IMR-90 (cell line): Measurements from ENCODE around the gene SLC6A6. TPM values are rescaled to one million over a fixed set of nuclear protein-coding genes. Genes with fewer than 3 reads are reported as not detected.

Source experiments
- ATAC-seq: fragments of 200-7000 bp; cut with Tn5 transposase; 2 replicates; pipeline ENCODE4 v1.9.1; 2020; ENCODE audit warnings: low read depth, mild to moderate bottlenecking, moderate library complexity
- BruUV-seq: library from RNA; stranded (reverse); fragments of 400-500 nt; replicated peaks from 2 replicates; lab custom pipeline; 2021; lab: Mats Ljungman, UMichigan
- CTCF ChIA-PET: fragments of 300-600 bp; formaldehyde crosslinking; extraction: SDS; loops from one replicate; lab custom pipeline; 2021; ENCODE audit warnings: antibody characterized with exemption; lab: Yijun Ruan, JAX
- POLR2A ChIA-PET: fragments of 300-600 bp; sonication (Branson Sonifier 250); formaldehyde crosslinking; loops from one replicate; lab custom pipeline; 2022; ENCODE audit warnings: antibody characterized with exemption; ENCODE audit not compliant: unreplicated experiment; lab: Charles Lee
- DNase-seq: peaks from one replicate; pipeline ENCODE4 v3.0.0; 2013
- H2AFZ ChIP-seq: replicated peaks from 2 replicates; pipeline ENCODE3; 2013; ENCODE audit warnings: low read length, mild to moderate bottlenecking; ENCODE audit not compliant: poor library complexity
- H2AK5ac ChIP-seq: 2 replicates; pipeline ENCODE4 v1.6.1; 2013; ENCODE audit warnings: low read depth, low read length, inconsistent platforms
- H2AK9ac ChIP-seq: replicated peaks from 2 replicates; pipeline ENCODE3; 2013; ENCODE audit warnings: mild to moderate bottlenecking, low read depth, low read length, moderate library complexity; ENCODE audit not compliant: poor library complexity
- H2BK120ac ChIP-seq: 2 replicates; pipeline ENCODE4 v1.6.1; 2013; ENCODE audit warnings: low read depth, low read length, inconsistent platforms
- H2BK15ac ChIP-seq: 3 replicates; pipeline ENCODE4 v1.6.1; 2013; ENCODE audit warnings: low read depth, low read length, inconsistent platforms
- H2BK20ac ChIP-seq: 2 replicates; pipeline ENCODE4 v1.6.1; 2013; ENCODE audit warnings: low read depth, mild to moderate bottlenecking, inconsistent platforms, low read length, moderate library complexity
- H2BK5ac ChIP-seq: 2 replicates; pipeline ENCODE4 v1.6.1; 2013; ENCODE audit warnings: mild to moderate bottlenecking, low read depth, low read length, inconsistent platforms; ENCODE audit not compliant: poor library complexity, severe bottlenecking
- H3K14ac ChIP-seq: replicated peaks from 2 replicates; pipeline ENCODE4 v1.6.1; 2013; ENCODE audit warnings: low read depth, low read length, inconsistent platforms
- H3K18ac ChIP-seq: 2 replicates; pipeline ENCODE4 v1.6.1; 2013; ENCODE audit warnings: low read depth, low read length, control low read depth
- H3K23ac ChIP-seq: 2 replicates; pipeline ENCODE4 v1.6.1; 2013; ENCODE audit warnings: low read depth, low read length, inconsistent platforms
- H3K27ac ChIP-seq: 2 replicates; pipeline ENCODE4 v1.5.1; 2013; ENCODE audit warnings: mild to moderate bottlenecking, control low read depth, low read length; ENCODE audit not compliant: insufficient read depth
- H3K27me3 ChIP-seq: 2 replicates; pipeline ENCODE4 v1.6.1; 2013; ENCODE audit warnings: low read length; ENCODE audit not compliant: control insufficient read depth, insufficient read depth
- H3K36me3 ChIP-seq: 2 replicates; pipeline ENCODE4 v1.6.1; 2013; ENCODE audit warnings: low read length, mixed read lengths; ENCODE audit not compliant: control insufficient read depth, insufficient read depth
- H3K4ac ChIP-seq: 2 replicates; pipeline ENCODE4 v1.6.1; 2013; ENCODE audit warnings: low read depth, low read length, inconsistent platforms
- H3K4me1 ChIP-seq: 2 replicates; pipeline ENCODE4 v1.6.1; 2013; ENCODE audit warnings: low read length, mixed read lengths; ENCODE audit not compliant: control insufficient read depth, insufficient read depth
- H3K4me2 ChIP-seq: 2 replicates; pipeline ENCODE4 v1.6.1; 2013; ENCODE audit warnings: low read depth, mild to moderate bottlenecking, control low read depth, low read length, moderate library complexity
- H3K4me3 ChIP-seq: 2 replicates; pipeline ENCODE4 v1.5.1; 2013; ENCODE audit warnings: low read depth, mild to moderate bottlenecking, control low read depth, low read length, moderate library complexity; ENCODE audit not compliant: insufficient read depth
- H3K56ac ChIP-seq: 2 replicates; pipeline ENCODE4 v1.6.1; 2013; ENCODE audit warnings: low read length, inconsistent platforms; ENCODE audit not compliant: insufficient read depth; ENCODE audit errors: extremely low read depth
- H3K79me1 ChIP-seq, 2 experiments: 2 replicates each; pipeline ENCODE4 v1.6.1; 2013; ENCODE audit warnings: low read length in 2 of 2, inconsistent platforms in 1 of 2, low read depth in 1 of 2
- H3K9ac ChIP-seq: 2 replicates; pipeline ENCODE4 v1.6.1; 2013; ENCODE audit warnings: low read depth, low read length, control low read depth
- H3K9me1 ChIP-seq: 2 replicates; pipeline ENCODE4 v1.6.1; 2013; ENCODE audit warnings: low read length, inconsistent platforms; ENCODE audit not compliant: insufficient read depth
- H3K9me3 ChIP-seq: 2 replicates; pipeline ENCODE4 v1.6.1; 2013; ENCODE audit warnings: low read length; ENCODE audit not compliant: control insufficient read depth, insufficient read depth
- H4K20me1 ChIP-seq: 2 replicates; pipeline ENCODE4 v1.6.1; 2013; ENCODE audit warnings: low read length, inconsistent platforms; ENCODE audit not compliant: insufficient read depth
- H4K5ac ChIP-seq: 2 replicates; pipeline ENCODE4 v1.6.1; 2013; ENCODE audit warnings: mild to moderate bottlenecking, low read depth, low read length, control low read depth
- H4K8ac ChIP-seq, 2 experiments: 2 replicates each; pipeline ENCODE4 v1.6.1; 2013; ENCODE audit warnings: low read depth in 2 of 2, low read length in 2 of 2, control low read depth in 1 of 2, inconsistent platforms in 1 of 2
- H4K91ac ChIP-seq: 2 replicates; pipeline ENCODE4 v1.6.1; 2013; ENCODE audit warnings: low read depth, low read length, inconsistent platforms; ENCODE audit not compliant: insufficient read depth
- BHLHE40 ChIP-seq: fragments of 150-350 bp; IDR thresholded peaks from 2 replicates; pipeline ENCODE4 v1.6.1; 2016; ENCODE audit warnings: mild to moderate bottlenecking, low read depth, low read length
- CHD1 ChIP-seq: IDR thresholded peaks from 2 replicates; pipeline ENCODE4 v1.6.1; 2012; ENCODE audit warnings: low read depth, low read length, improper control_type of control experiment
- CTCF ChIP-seq: conservative IDR thresholded peaks from 2 replicates; pipeline ENCODE4 v1.5.1; 2012; ENCODE audit warnings: mild to moderate bottlenecking, low read depth, low read length, improper control_type of control experiment
- NFE2L2 ChIP-seq: fragments of 150-350 bp; IDR thresholded peaks from 2 replicates; pipeline ENCODE4 v1.6.1; 2016; ENCODE audit warnings: low read depth, mild to moderate bottlenecking, low read length
- POLR2A ChIP-seq: IDR thresholded peaks from 2 replicates; pipeline ENCODE4 v1.6.1; 2012; ENCODE audit warnings: mild to moderate bottlenecking, low read depth, low read length
- WGBS, 2 experiments: methylation state at CpG; one replicate each; pipeline versions ENCODE4 v1.1.5 to v1.1.7; 2013; ENCODE audit warnings: missing lambda C conversion rate in 2 of 2; ENCODE audit not compliant: insufficient read length in 1 of 2; ENCODE audit errors: extremely low coverage in 2 of 2; 5-methylcytosine and 5-hydroxymethylcytosine counted together
- dilution Hi-C: fragments of 300-500 bp; cut with HindIII; formaldehyde crosslinking; loops from one replicate; pipeline ENCODE4 v1.14.3; 2018; ENCODE audit warnings: low sequenced_read_pairs; ENCODE audit not compliant: unreplicated experiment
- in situ Hi-C: fragments of 300-500 bp; cut with MboI; formaldehyde crosslinking; loops from 3 replicates; pipeline ENCODE4 v1.14.3; 2019; ENCODE audit warnings: low sequenced_read_pairs, inconsistent platforms, mixed read lengths
- intact Hi-C: fragments of 100-400 bp; cut with micrococcal nuclease; formaldehyde crosslinking; loops from 2 replicates; pipeline ENCODE4 v1.10.0; 2022
- polyA plus RNA-seq, 3 experiments: library from polyadenylated mRNA; depleted of rRNA; stranded (reverse); fragments of >200 nt; gene quantifications; 2 replicates each; pipeline ENCODE4 v1.2.3, GENCODE V29; 2012; ENCODE audit warnings: low replicate concordance in 1 of 3
- total RNA-seq: library from RNA; depleted of rRNA; stranded (reverse); fragments of >200 nt; gene quantifications from 2 replicates; pipeline ENCODE4 v1.2.3, GENCODE V29; 2012

Gene SLC6A6
- total and polyA plus RNA-seq, 2 of the 4 experiments (the other 2 are of a cell fraction) = 29.9 to 39.4 TPM

DNA sequence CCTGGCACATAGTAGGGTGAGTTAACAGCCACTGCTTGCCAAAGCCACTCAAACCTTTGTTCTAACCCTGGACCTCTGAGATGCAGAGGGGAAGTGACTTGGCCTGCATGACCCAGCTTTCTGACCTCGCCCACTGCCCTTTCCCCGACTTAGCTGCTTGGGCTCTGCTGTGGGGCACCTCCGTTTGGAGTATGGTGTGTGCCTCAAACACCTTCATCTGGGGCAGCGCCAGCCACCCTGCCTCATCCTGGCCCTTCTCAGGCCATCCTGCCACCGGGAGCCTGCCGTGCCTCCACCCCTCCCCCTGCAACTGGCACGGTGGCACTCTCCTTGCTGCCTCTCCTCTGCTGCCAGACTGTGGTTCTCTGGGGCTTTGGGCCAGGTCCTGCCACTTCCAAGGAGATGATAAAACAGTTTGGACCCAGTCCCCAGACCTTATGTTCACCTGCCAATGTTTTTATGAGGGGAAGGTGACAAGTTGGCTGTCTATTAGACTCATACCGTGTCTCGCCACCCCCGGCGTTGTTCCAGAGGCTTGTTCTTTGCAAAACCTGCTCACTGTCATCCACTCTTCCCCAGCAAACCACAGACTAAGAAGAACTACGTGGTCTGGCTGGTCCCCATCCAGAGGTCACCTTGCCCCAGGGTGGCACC is 32.2 kb downstream of the SLC6A6 start:
- dilution Hi-C loops = no loop called here
- H3K4me2 ChIP-seq = no peak overlapping the region
- H2BK20ac ChIP-seq = peak overlapping the region; percentile 66; the same call in 1 of the 2 replicates
- H2AK9ac ChIP-seq = no peak overlapping the region
- no peak overlapping the region for H3K18ac ChIP-seq
- H2BK120ac ChIP-seq = peak overlapping the region; percentile 70
- H3K23ac ChIP-seq = no peak overlapping the region
- H3K14ac ChIP-seq = peak overlapping the region; percentile 25; the same call in 1 of the 2 replicates
- H3K36me3 ChIP-seq = no peaks in the 10 kb centered on the region
- no peak overlapping the region for H3K56ac ChIP-seq
- H3K27me3 ChIP-seq = no peaks in the 10 kb centered on the region
- H4K8ac ChIP-seq = 0 out of 4 replicates have a peak overlapping the region, but pooled peaks of 1 of the 2 experiments have one; percentile 59
- no peak overlapping the region for H3K9ac ChIP-seq
- CTCF ChIA-PET = no interaction called here
- DNase-seq (no peak), ATAC-seq (no peak)
- H4K91ac ChIP-seq = peak overlapping the region; percentile 46
- H3K4me3 ChIP-seq = no peak overlapping the region
- in situ Hi-C loops = no loop called here
- H3K79me1 ChIP-seq = peaks cover 36 to 85% of the 10 kb centered on the region in 2 experiments
- H4K20me1 ChIP-seq = peaks cover 15% of the 10 kb centered on the region
- H4K5ac ChIP-seq = no peak overlapping the region
- peak overlapping the region; percentile 13 for H2AFZ ChIP-seq
- TF ChIP-seq NFE2L2 = no peak
- TF ChIP-seq CTCF = no peak
- no peak for TF ChIP-seq BHLHE40
- TF ChIP-seq POLR2A = no peak
- no peak for TF ChIP-seq CHD1
- intact Hi-C loops = no loop called here
- H3K9me3 ChIP-seq = no peaks in the 10 kb centered on the region
- H2AK5ac ChIP-seq = peak overlapping the region; percentile 89
- H3K27ac ChIP-seq = no peak overlapping the region
- no TSS peak for BruUV-seq
- H2BK15ac ChIP-seq = peak overlapping the region; percentile 62; the same call in 1 of the 3 replicates
- POLR2A ChIA-PET = no interaction called here
- H2BK5ac ChIP-seq = peak overlapping the region; percentile 27
- H3K4me1 ChIP-seq = peaks cover 42% of the 10 kb centered on the region
- 82% methylated on average over 6 of the region's 12 CpGs; no CpG with 5 or more reads in 1 of the 2 experiments for WGBS, 2 experiments
- H3K9me1 ChIP-seq = peaks cover 30% of the 10 kb centered on the region
- H3K4ac ChIP-seq = peak overlapping the region; percentile 58
